Neural progenitor cell (in vitro differentiated cells): ENCODE data around the gene RNF167. TPM values are rescaled to one million over a fixed set of nuclear protein-coding genes. Genes with fewer than 3 reads are reported as not detected.

ENCODE experiments used
- DNase-seq: peaks from one replicate; pipeline ENCODE4 v3.0.0-alpha.2; 2016; ENCODE audit warnings: low spot score
- H2AFZ ChIP-seq: fragments of 200-600 bp; sonication (generic); replicated peaks from 2 replicates; pipeline ENCODE4 v1.6.1; 2016; ENCODE audit warnings: antibody characterized with exemption
- H3F3A ChIP-seq: fragments of 200-600 bp; sonication (generic); 2 replicates; pipeline ENCODE4 v1.6.1; 2016; ENCODE audit warnings: antibody characterized with exemption, low read depth
- H3K27ac ChIP-seq: fragments of 200-600 bp; sonication (generic); 2 replicates; pipeline ENCODE4 v1.5.1; 2016; ENCODE audit warnings: mild to moderate bottlenecking
- H3K27me3 ChIP-seq: fragments of 200-600 bp; sonication (generic); 2 replicates; pipeline ENCODE4 v1.6.1; 2016; ENCODE audit warnings: mild to moderate bottlenecking, moderate library complexity
- H3K36me3 ChIP-seq: fragments of 200-600 bp; sonication (generic); 2 replicates; pipeline ENCODE4 v1.5.1; 2016
- H3K4me1 ChIP-seq: fragments of 200-600 bp; sonication (generic); 2 replicates; pipeline ENCODE4 v1.6.1; 2016; ENCODE audit warnings: mixed run types
- H3K4me2 ChIP-seq: fragments of 200-600 bp; sonication (generic); 2 replicates; pipeline ENCODE4 v1.6.1; 2016
- H3K4me3 ChIP-seq: fragments of 200-600 bp; sonication (generic); 2 replicates; pipeline ENCODE4 v1.5.1; 2016
- H3K79me2 ChIP-seq: fragments of 200-600 bp; sonication (generic); 2 replicates; pipeline ENCODE4 v1.6.1; 2016; ENCODE audit warnings: low read depth
- H3K9ac ChIP-seq: fragments of 200-600 bp; sonication (generic); 2 replicates; pipeline ENCODE4 v1.6.1; 2016
- H3K9me3 ChIP-seq: fragments of 200-600 bp; sonication (generic); 2 replicates; pipeline ENCODE4 v1.5.1; 2016; ENCODE audit warnings: low read depth
- H4K20me1 ChIP-seq: fragments of 200-600 bp; sonication (generic); 2 replicates; pipeline ENCODE4 v1.6.1; 2016; ENCODE audit warnings: low read depth
- H3K27ac Mint-ChIP-seq: 3 replicates; pipeline ENCODE4 v1.8.0; 2021; ENCODE audit warnings: mixed read lengths
- H3K27me3 Mint-ChIP-seq: 2 replicates; pipeline ENCODE4 v1.8.0; 2022; ENCODE audit warnings: low read depth, mild to moderate bottlenecking, inconsistent platforms, moderate library complexity, mixed read lengths; ENCODE audit not compliant: insufficient read depth
- H3K36me3 Mint-ChIP-seq: 3 replicates; pipeline ENCODE4 v1.8.0; 2021; ENCODE audit warnings: mixed read lengths
- H3K4me1 Mint-ChIP-seq: 3 replicates; pipeline ENCODE4 v1.8.0; 2021; ENCODE audit warnings: mixed read lengths
- H3K4me3 Mint-ChIP-seq: 3 replicates; pipeline ENCODE4 v1.8.0; 2021; ENCODE audit warnings: mild to moderate bottlenecking, moderate library complexity, mixed read lengths
- H3K9me3 Mint-ChIP-seq: 3 replicates; pipeline ENCODE4 v1.8.0; 2020; ENCODE audit warnings: mixed read lengths
- CTCF ChIP-seq: fragments of 200-600 bp; sonication (generic); IDR thresholded peaks from 2 replicates; pipeline ENCODE4 v1.5.1; 2017; ENCODE audit warnings: antibody characterized with exemption, mild to moderate bottlenecking
- EZH2 ChIP-seq: fragments of 200-600 bp; sonication (generic); IDR thresholded peaks from 2 replicates; pipeline ENCODE4 v1.6.1; 2017; ENCODE audit warnings: antibody characterized with exemption, mild to moderate bottlenecking, moderate library complexity
- EZH2phosphoT487 ChIP-seq: fragments of 200-600 bp; sonication (generic); IDR thresholded peaks from 2 replicates; pipeline ENCODE4 v1.6.1; 2017; ENCODE audit warnings: antibody characterized with exemption
- total RNA-seq: library from RNA; depleted of rRNA; stranded (reverse); fragments of >200 nt; gene quantifications from 2 replicates; pipeline ENCODE4 v1.2.3, GENCODE V29; 2015; ENCODE audit warnings: low replicate concordance

RNF167 gene
- 43.9 and 82.1 TPM in 2 replicates for total RNA-seq

GRCh38 chr17:4939796-4940554 is at the start of gene RNF167, which contains the start of gene SLC25A11:
TSS of gene RNF167 (plus strand) at chr17:4940268. CDS start at chr17:4940910, 642 bp downstream.
TSS of gene SLC25A11 (minus strand) at chr17:4940046. CDS start at chr17:4939910, 136 bp downstream.
- H3K36me3 ChIP-seq, result no peaks in the 10 kb centered on the region

GRCh38 chr17:4891411-4892410 is 48.4 kb upstream of the RNF167 start:
- TF ChIP-seq EZH2 (no peak), CTCF (no peak), EZH2phosphoT487 (no peak)

More at GRCh38 chr17:4939796-4940554, at the start of gene RNF167, which contains the start of gene SLC25A11:
- peak within 1 kb of the TSS; percentile 89 for H3K27ac ChIP-seq
- no peaks in the 10 kb centered on the region for H3K27me3 ChIP-seq
- peak within 1 kb of the TSS; percentile 78 for H3K4me3 ChIP-seq
- TF ChIP-seq CTCF (no peak), EZH2 (no peak), EZH2phosphoT487 (no peak)
- H3K79me2 ChIP-seq, result peaks cover 65% of the 10 kb centered on the region
- DNase-seq, result peak; percentile 100
- no peaks in the 10 kb centered on the region for H3K9me3 ChIP-seq
- H2AFZ ChIP-seq, result peak within 1 kb of the TSS; percentile 77
- H3K4me2 ChIP-seq, result peak within 1 kb of the TSS; percentile 100
- Mint-ChIP-seq H3K36me3 (peaks cover 20% of the 10 kb centered on the region), H3K4me3 (peak within 1 kb of the TSS; percentile 96), H3K27me3 (peaks cover 6% of the 10 kb centered on the region), H3K4me1 (peaks cover 25% of the 10 kb centered on the region), H3K9me3 (no peaks in the 10 kb centered on the region), H3K27ac (peak within 1 kb of the TSS; percentile 100)
- peaks cover 53% of the 10 kb centered on the region for H3F3A ChIP-seq
- H3K4me1 ChIP-seq, result peaks cover 16% of the 10 kb centered on the region
- peaks cover 35% of the 10 kb centered on the region for H4K20me1 ChIP-seq
- H3K9ac ChIP-seq, result peak within 1 kb of the TSS; percentile 96

GRCh38 chr17:4892499-4893221 is 47.4 kb upstream of the RNF167 start:
- TF ChIP-seq EZH2phosphoT487 (no peak), EZH2 (no peak), CTCF (no peak)
- Mint-ChIP-seq H3K4me3 (no peak overlapping the region), H3K4me1 (peaks cover 2% of the 10 kb centered on the region), H3K27ac (peak overlapping the region; percentile 83), H3K36me3 (peaks cover 7% of the 10 kb centered on the region), H3K9me3 (no peaks in the 10 kb centered on the region), H3K27me3 (no peaks in the 10 kb centered on the region)
- H3K36me3 ChIP-seq, result no peaks in the 10 kb centered on the region
- no peak overlapping the region for H2AFZ ChIP-seq
- H3K4me3 ChIP-seq, result no peak overlapping the region
- no peak overlapping the region for H3K4me2 ChIP-seq
- peaks cover 4% of the 10 kb centered on the region for H3F3A ChIP-seq
- H3K27me3 ChIP-seq, result no peaks in the 10 kb centered on the region
- DNase-seq, result no peak
- H3K4me1 ChIP-seq, result no peaks in the 10 kb centered on the region
- no peaks in the 10 kb centered on the region for H3K9me3 ChIP-seq
- no peak overlapping the region for H3K9ac ChIP-seq
- no peaks in the 10 kb centered on the region for H4K20me1 ChIP-seq
- no peak overlapping the region for H3K27ac ChIP-seq
- H3K79me2 ChIP-seq, result no peaks in the 10 kb centered on the region

More at GRCh38 chr17:4891411-4892410, 48.4 kb upstream of the RNF167 start:
- no peaks in the 10 kb centered on the region for H3K27me3 Mint-ChIP-seq
- no peak overlapping the region for H2AFZ ChIP-seq
- peaks cover 2% of the 10 kb centered on the region for H3K4me1 Mint-ChIP-seq
- no peaks in the 10 kb centered on the region for H3K79me2 ChIP-seq
- no peak for DNase-seq
- no peak overlapping the region for H3K27ac Mint-ChIP-seq
- H3K9ac ChIP-seq, result no peak overlapping the region
- H3F3A ChIP-seq, result peaks cover 4% of the 10 kb centered on the region
- no peaks in the 10 kb centered on the region for H4K20me1 ChIP-seq
- H3K4me3 ChIP-seq, result no peak overlapping the region
- H3K27ac ChIP-seq, result no peak overlapping the region
- H3K9me3 ChIP-seq, result no peaks in the 10 kb centered on the region
- H3K36me3 ChIP-seq, result no peaks in the 10 kb centered on the region
- no peak overlapping the region for H3K4me3 Mint-ChIP-seq
- no peak overlapping the region for H3K4me2 ChIP-seq
- no peaks in the 10 kb centered on the region for H3K27me3 ChIP-seq
- H3K36me3 Mint-ChIP-seq, result peaks cover 7% of the 10 kb centered on the region
- no peaks in the 10 kb centered on the region for H3K9me3 Mint-ChIP-seq
- no peaks in the 10 kb centered on the region for H3K4me1 ChIP-seq
